GM12878 (cell line): ENCODE results near the gene PLCG1.

Source experiments
- EED ChIP-seq: sonication (generic); IDR thresholded peaks from 2 replicates; pipeline ENCODE4 v1.6.1; 2016; ENCODE audit warnings: antibody characterized with exemption, low read depth
- EZH2 ChIP-seq: IDR thresholded peaks from 2 replicates; pipeline ENCODE4 v1.6.1; 2012; ENCODE audit warnings: low read depth, mild to moderate bottlenecking, control low read depth, inconsistent platforms, low read length, borderline replicate concordance; ENCODE audit not compliant: control insufficient read depth
- POLR2AphosphoS5 ChIP-seq: IDR thresholded peaks from 2 replicates; pipeline ENCODE4 v1.6.1; 2011; ENCODE audit warnings: mild to moderate bottlenecking, low read length, inconsistent platforms
- RFX5 ChIP-seq: IDR thresholded peaks from 2 replicates; pipeline ENCODE4 v1.6.1; 2011; ENCODE audit warnings: low read depth, low read length, improper control_type of control experiment
- TAF1 ChIP-seq: IDR thresholded peaks from 2 replicates; pipeline ENCODE4 v1.6.1; 2011; ENCODE audit warnings: mild to moderate bottlenecking, low read depth, low read length, borderline replicate concordance
- ZZZ3 ChIP-seq: IDR thresholded peaks from 2 replicates; pipeline ENCODE4 v1.6.1; 2011; ENCODE audit warnings: low read depth; ENCODE audit not compliant: control insufficient read depth, insufficient read length
- TF ChIP-seq, protein P1 (sequence below), 3 experiments: IDR thresholded peaks in 2 of 3; conservative IDR thresholded peaks in 1 of 3; 2 replicates each; pipeline ENCODE4 v1.5.1; 2011; ENCODE audit warnings: low read depth in 3 of 3, low read length in 3 of 3, mild to moderate bottlenecking in 3 of 3, control low read depth in 2 of 3, moderate library complexity in 2 of 3, inconsistent platforms in 1 of 3, mixed read lengths in 1 of 3; ENCODE audit not compliant: control insufficient read depth in 2 of 3, insufficient read depth in 1 of 3; ENCODE audit errors: extremely low read depth in 1 of 3
- TF ChIP-seq, protein P2 (sequence below): IDR thresholded peaks from 2 replicates; pipeline ENCODE4 v1.6.1; 2012; ENCODE audit warnings: low read depth, low read length, improper control_type of control experiment

DNA sequence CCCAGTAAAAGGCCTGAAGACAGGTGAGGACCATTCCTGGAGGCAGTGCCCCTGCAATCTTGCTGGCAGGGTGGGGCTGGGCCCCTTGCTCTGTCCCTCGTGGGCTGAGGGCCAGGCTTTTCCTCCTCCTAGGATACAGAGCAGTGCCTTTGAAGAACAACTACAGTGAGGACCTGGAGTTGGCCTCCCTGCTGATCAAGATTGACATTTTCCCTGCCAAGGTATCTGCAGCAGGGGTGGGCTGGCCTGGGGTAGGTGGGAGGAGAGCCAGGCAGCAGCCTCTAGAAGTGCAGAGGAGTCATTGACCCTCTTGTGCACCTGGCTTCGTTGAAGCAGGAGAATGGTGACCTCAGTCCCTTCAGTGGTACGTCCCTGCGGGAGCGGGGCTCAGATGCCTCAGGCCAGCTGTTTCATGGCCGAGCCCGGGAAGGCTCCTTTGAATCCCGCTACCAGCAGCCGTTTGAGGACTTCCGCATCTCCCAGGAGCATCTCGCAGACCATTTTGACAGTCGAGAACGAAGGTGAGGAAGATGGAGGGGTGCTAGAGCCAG, 36.5 kb downstream of the PLCG1 start:
- no peak for TF ChIP-seq ZZZ3
- TF ChIP-seq RFX5 = no peak
- TF ChIP-seq POLR2AphosphoS5 = no peak
- TF ChIP-seq EED = no peak
- TF ChIP-seq, protein P1, sequence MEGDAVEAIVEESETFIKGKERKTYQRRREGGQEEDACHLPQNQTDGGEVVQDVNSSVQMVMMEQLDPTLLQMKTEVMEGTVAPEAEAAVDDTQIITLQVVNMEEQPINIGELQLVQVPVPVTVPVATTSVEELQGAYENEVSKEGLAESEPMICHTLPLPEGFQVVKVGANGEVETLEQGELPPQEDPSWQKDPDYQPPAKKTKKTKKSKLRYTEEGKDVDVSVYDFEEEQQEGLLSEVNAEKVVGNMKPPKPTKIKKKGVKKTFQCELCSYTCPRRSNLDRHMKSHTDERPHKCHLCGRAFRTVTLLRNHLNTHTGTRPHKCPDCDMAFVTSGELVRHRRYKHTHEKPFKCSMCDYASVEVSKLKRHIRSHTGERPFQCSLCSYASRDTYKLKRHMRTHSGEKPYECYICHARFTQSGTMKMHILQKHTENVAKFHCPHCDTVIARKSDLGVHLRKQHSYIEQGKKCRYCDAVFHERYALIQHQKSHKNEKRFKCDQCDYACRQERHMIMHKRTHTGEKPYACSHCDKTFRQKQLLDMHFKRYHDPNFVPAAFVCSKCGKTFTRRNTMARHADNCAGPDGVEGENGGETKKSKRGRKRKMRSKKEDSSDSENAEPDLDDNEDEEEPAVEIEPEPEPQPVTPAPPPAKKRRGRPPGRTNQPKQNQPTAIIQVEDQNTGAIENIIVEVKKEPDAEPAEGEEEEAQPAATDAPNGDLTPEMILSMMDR (IDR thresholded peaks at IDR 0.05 in 2 of 3, conservative IDR thresholded peaks at IDR 0.05 in 1 of 3; ENCODE audit: control insufficient read depth in 2 of 3, extremely low read depth in 1 of 3, insufficient read depth in 1 of 3, low read depth in 3 of 3, low read length in 3 of 3) = no peak
- TF ChIP-seq, protein P2, sequence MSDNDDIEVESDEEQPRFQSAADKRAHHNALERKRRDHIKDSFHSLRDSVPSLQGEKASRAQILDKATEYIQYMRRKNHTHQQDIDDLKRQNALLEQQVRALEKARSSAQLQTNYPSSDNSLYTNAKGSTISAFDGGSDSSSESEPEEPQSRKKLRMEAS = no peak
- no peak for TF ChIP-seq EZH2
- TF ChIP-seq TAF1 = no peak
